ENCODE data around the gene ADGRF3. TPM values are rescaled to one million over a fixed set of nuclear protein-coding genes. Genes with fewer than 3 reads are reported as not detected.

Gene ADGRF3
- total RNA-seq, 1 experiment from 2014 or later = 0.09 TPM

DNA sequence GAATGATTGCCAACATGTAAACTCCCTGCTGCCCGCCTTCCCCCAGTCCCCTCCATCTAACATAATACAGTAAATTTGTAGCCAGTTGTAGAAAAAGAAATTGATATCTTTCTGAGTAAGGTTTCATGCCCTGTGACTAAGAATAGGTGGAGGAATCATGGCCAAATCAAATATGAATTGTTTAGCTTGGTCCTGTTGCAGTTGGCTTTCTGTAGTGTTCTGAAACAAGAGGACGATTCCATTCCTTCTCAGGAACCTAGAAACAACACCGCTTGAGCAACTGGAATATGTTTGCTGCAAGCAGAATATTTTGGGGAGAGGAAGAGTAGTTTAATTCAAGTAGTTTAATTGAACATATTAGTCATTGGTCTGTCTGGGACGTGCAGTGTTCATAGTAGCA is 48.1 kb upstream of the ADGRF3 start:
- peak overlapping the region in 1 of 3 experiments; percentile 56; a peak in 2 of 7 replicates for H3K27ac Mint-ChIP-seq
- no peak overlapping the region for H3K18ac ChIP-seq (ENCODE audit: insufficient read length, low read depth, low read length)
- H2BK15ac ChIP-seq (ENCODE audit: low read depth, low read length) = no peak overlapping the region
- peaks cover 2 to 6% of the 10 kb centered on the region in 2 experiments; a peak in 1 of 4 replicates for H3K4me1 Mint-ChIP-seq
- H3K27me3 Mint-ChIP-seq (ENCODE audit: low read depth) = no peaks in the 10 kb centered on the region
- no peak overlapping the region for H3K9ac ChIP-seq (ENCODE audit: extremely low read depth, insufficient read length, low read length)
- H2BK20ac ChIP-seq (ENCODE audit: low read depth, low read length, poor library complexity, severe bottlenecking) = no peak overlapping the region
- no peaks in the 10 kb centered on the region for H3K27me3 ChIP-seq (ENCODE audit: insufficient read depth, low read length)
- H4K8ac ChIP-seq (replicated peaks; ENCODE audit: insufficient read length, low read depth, low read length) = no peak overlapping the region
- no peaks in the 10 kb centered on the region for H3K23me2 ChIP-seq (ENCODE audit: insufficient read length, low read depth, low read length, poor library complexity, severe bottlenecking)
- H3K9me3 Mint-ChIP-seq = no peaks in the 10 kb centered on the region
- no peak overlapping the region for H2BK12ac ChIP-seq (ENCODE audit: insufficient read length, low read depth, low read length)
- H2BK120ac ChIP-seq (ENCODE audit: low read depth, low read length, poor library complexity, severe bottlenecking) = no peak overlapping the region
- H3K27ac ChIP-seq (ENCODE audit: insufficient read length, low read depth, low read length) = no peak overlapping the region
- H4K91ac ChIP-seq (ENCODE audit: insufficient read length, low read depth, low read length) = no peak overlapping the region
- TF ChIP-seq, protein P1, sequence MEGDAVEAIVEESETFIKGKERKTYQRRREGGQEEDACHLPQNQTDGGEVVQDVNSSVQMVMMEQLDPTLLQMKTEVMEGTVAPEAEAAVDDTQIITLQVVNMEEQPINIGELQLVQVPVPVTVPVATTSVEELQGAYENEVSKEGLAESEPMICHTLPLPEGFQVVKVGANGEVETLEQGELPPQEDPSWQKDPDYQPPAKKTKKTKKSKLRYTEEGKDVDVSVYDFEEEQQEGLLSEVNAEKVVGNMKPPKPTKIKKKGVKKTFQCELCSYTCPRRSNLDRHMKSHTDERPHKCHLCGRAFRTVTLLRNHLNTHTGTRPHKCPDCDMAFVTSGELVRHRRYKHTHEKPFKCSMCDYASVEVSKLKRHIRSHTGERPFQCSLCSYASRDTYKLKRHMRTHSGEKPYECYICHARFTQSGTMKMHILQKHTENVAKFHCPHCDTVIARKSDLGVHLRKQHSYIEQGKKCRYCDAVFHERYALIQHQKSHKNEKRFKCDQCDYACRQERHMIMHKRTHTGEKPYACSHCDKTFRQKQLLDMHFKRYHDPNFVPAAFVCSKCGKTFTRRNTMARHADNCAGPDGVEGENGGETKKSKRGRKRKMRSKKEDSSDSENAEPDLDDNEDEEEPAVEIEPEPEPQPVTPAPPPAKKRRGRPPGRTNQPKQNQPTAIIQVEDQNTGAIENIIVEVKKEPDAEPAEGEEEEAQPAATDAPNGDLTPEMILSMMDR (conservative IDR thresholded peaks at IDR 0.05) = no peak
- no peaks in the 10 kb centered on the region for H3K79me1 ChIP-seq (ENCODE audit: insufficient read depth, low read depth, low read length, poor library complexity, severe bottlenecking)
- H3T11ph ChIP-seq (ENCODE audit: low read length) = no peak overlapping the region
- H3K4me3 Mint-ChIP-seq = no peak overlapping the region
- no peak overlapping the region for H2BK5ac ChIP-seq (ENCODE audit: insufficient read length, low read length)
- H3K4me2 ChIP-seq (ENCODE audit: insufficient read depth, insufficient read length, low read length) = no peak overlapping the region
- no peak overlapping the region for H4K5ac ChIP-seq (ENCODE audit: insufficient read length, low read depth, low read length)
- H3K36me3 Mint-ChIP-seq (ENCODE audit: insufficient read depth in 1 of 3, low read depth in 3 of 3) = peaks cover 3 to 10% (median 5%) of the 10 kb centered on the region in 3 experiments; a peak in 6 of 7 replicates
- H2AFZ ChIP-seq (ENCODE audit: low read length) = no peak overlapping the region
- no peak overlapping the region for H3K14ac ChIP-seq (ENCODE audit: insufficient read depth, low read length)
- WGBS (ENCODE audit: extremely low coverage, insufficient read length, low lambda C conversion rate) = no CpG with 5 or more reads among the region's 4 CpGs
- H3K4ac ChIP-seq (ENCODE audit: low read depth, low read length) = no peak overlapping the region
- H4K20me1 ChIP-seq (ENCODE audit: control insufficient read depth, insufficient read depth, insufficient read length) = no peaks in the 10 kb centered on the region
- no peaks in the 10 kb centered on the region for H3K9me3 ChIP-seq (ENCODE audit: control insufficient read depth, low read depth, low read length)
- DNase-seq = no peak
- no peaks in the 10 kb centered on the region for H3K79me2 ChIP-seq (ENCODE audit: insufficient read depth, low read length)
- H3K23ac ChIP-seq (ENCODE audit: insufficient read length, low read depth, low read length) = no peak overlapping the region
- no peak overlapping the region for H2AK5ac ChIP-seq (ENCODE audit: insufficient read length, low read length)
- no peak overlapping the region for H3K56ac ChIP-seq (ENCODE audit: insufficient read length, low read depth, low read length)
- no peaks in the 10 kb centered on the region for H3K4me1 ChIP-seq (ENCODE audit: insufficient read depth, low read length)

All from H9 (cell line).